ENCODE data around the gene F2RL2.

The F2RL2 gene

GRCh38 chr5:76637490-76637889, 14.3 kb upstream of the F2RL2 start:
- Histone ChIP-seq H3K9me3 (ENCODE audit: control insufficient read depth, insufficient read depth, low read depth, low read length) (no peaks in the 10 kb centered on the region), H3K36me3 (ENCODE audit: control insufficient read depth in 2 of 2, insufficient read depth in 1 of 2, low read length in 2 of 2) (no peaks in the 10 kb centered on the region), H3K4me3 (ENCODE audit: low read depth, low read length) (no peak overlapping the region), H3K4me1 (ENCODE audit: control insufficient read depth, insufficient read depth, low read length) (no peaks in the 10 kb centered on the region), H3K27ac (ENCODE audit: extremely low read depth, low read depth, low read length) (no peak overlapping the region)
- TF ChIP-seq ZBTB8A (tag by site-specific recombination; IDR thresholded peaks at IDR 0.05) = no peak
- TF ChIP-seq GLI2 (tag by site-specific recombination; IDR thresholded peaks at IDR 0.05; ENCODE audit: borderline replicate concordance, low read depth) = no peak
- no peak for TF ChIP-seq ZNF404 (tag by site-specific recombination; IDR thresholded peaks at IDR 0.05)
- TF ChIP-seq ZNF843 (tag by site-specific recombination; IDR thresholded peaks at IDR 0.05) = no peak
- no peak for TF ChIP-seq ZNF837 (tag by site-specific recombination; IDR thresholded peaks at IDR 0.05)
- TF ChIP-seq ZFP37 (tag by site-specific recombination; IDR thresholded peaks at IDR 0.05) = no peak
- no peak for TF ChIP-seq ZNF488 (tag by site-specific recombination; IDR thresholded peaks at IDR 0.05)
- TF ChIP-seq ZNF140 (tag by site-specific recombination; IDR thresholded peaks at IDR 0.05) = no peak
- TF ChIP-seq ZNF155 (tag by site-specific recombination; IDR thresholded peaks at IDR 0.05) = no peak
- TF ChIP-seq ZNF311 (tag by site-specific recombination; IDR thresholded peaks at IDR 0.05; ENCODE audit: borderline replicate concordance) = no peak
- POLR2A ChIA-PET = no interaction called here
- CTCF ChIA-PET = interaction anchor here (0.6 to 1.8 kb wide), 7 partner anchors 13 to 1799 kb away, joined by 3 to 9 read pairs (median 5); no protein-coding TSS in a partner anchor

DNA sequence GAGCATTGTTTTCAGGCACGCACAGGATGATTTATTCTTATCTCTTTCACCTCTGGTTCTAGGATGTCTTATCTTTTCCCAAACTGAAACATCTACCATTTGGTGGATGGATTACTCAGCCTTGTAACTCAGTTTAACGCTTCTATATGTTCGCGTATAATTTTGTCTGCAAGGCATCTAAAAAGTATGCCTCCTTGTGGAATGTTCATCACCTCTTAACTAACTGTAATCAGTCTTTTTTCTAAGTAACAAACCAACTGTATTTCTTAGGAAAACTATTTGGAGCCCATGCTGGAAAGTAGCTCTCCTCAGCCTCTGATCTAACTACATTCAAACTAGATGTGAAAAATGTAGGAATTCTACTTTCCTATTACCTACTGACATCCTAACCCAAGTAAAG, 11.5 kb upstream of the F2RL2 start:
- no peak for TF ChIP-seq REPIN1 (tag by site-specific recombination; IDR thresholded peaks at IDR 0.05; ENCODE audit: low read depth)
- TF ChIP-seq ZFP37 (tag by site-specific recombination; IDR thresholded peaks at IDR 0.05) = no peak
- TF ChIP-seq, protein P1, sequence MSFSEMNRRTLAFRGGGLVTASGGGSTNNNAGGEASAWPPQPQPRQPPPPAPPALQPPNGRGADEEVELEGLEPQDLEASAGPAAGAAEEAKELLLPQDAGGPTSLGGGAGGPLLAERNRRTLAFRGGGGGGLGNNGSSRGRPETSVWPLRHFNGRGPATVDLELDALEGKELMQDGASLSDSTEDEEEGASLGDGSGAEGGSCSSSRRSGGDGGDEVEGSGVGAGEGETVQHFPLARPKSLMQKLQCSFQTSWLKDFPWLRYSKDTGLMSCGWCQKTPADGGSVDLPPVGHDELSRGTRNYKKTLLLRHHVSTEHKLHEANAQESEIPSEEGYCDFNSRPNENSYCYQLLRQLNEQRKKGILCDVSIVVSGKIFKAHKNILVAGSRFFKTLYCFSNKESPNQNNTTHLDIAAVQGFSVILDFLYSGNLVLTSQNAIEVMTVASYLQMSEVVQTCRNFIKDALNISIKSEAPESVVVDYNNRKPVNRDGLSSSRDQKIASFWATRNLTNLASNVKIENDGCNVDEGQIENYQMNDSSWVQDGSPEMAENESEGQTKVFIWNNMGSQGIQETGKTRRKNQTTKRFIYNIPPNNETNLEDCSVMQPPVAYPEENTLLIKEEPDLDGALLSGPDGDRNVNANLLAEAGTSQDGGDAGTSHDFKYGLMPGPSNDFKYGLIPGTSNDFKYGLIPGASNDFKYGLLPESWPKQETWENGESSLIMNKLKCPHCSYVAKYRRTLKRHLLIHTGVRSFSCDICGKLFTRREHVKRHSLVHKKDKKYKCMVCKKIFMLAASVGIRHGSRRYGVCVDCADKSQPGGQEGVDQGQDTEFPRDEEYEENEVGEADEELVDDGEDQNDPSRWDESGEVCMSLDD (tag by site-specific recombination; IDR thresholded peaks at IDR 0.05) = no peak
- no peaks in the 10 kb centered on the region for H3K9me3 ChIP-seq (ENCODE audit: control insufficient read depth, insufficient read depth, low read depth, low read length)
- no peak overlapping the region for H3K27ac ChIP-seq (ENCODE audit: extremely low read depth, low read depth, low read length)
- ChIA-PET CTCF (interaction anchor here (0.6 to 1.4 kb wide), 6 partner anchors 16 to 1124 kb away, joined by 3 to 4 read pairs (median 3); no protein-coding TSS in a partner anchor), POLR2A (no interaction called here)
- no peaks in the 10 kb centered on the region for H3K4me1 ChIP-seq (ENCODE audit: control insufficient read depth, insufficient read depth, low read length)
- no peaks in the 10 kb centered on the region for H3K36me3 ChIP-seq (ENCODE audit: control insufficient read depth in 2 of 2, insufficient read depth in 1 of 2, low read length in 2 of 2)
- H3K4me3 ChIP-seq (ENCODE audit: low read depth, low read length) = no peak overlapping the region

- no peaks in the 10 kb centered on the region for H3K36me3 ChIP-seq (ENCODE audit: control insufficient read depth in 2 of 2, insufficient read depth in 1 of 2, low read length in 2 of 2)
- CTCF ChIA-PET = interaction anchor here (0.8 to 1.1 kb wide), 2 partner anchors 20 to 25 kb away, joined by 3 read pairs; no protein-coding TSS in a partner anchor
- no peaks in the 10 kb centered on the region for H3K9me3 ChIP-seq (ENCODE audit: control insufficient read depth, insufficient read depth, low read depth, low read length)
- no peak overlapping the region for H3K27ac ChIP-seq (ENCODE audit: extremely low read depth, low read depth, low read length)
- H3K4me1 ChIP-seq (ENCODE audit: control insufficient read depth, insufficient read depth, low read length) = no peaks in the 10 kb centered on the region
- POLR2A ChIA-PET = no interaction called here
- TF ChIP-seq KLF16 (tag by site-specific recombination; IDR thresholded peaks at IDR 0.05) (no peak), ZBTB44 (tag by site-specific recombination; IDR thresholded peaks at IDR 0.05) (no peak), ZNF600 (tag by site-specific recombination; IDR thresholded peaks at IDR 0.05) (no peak), SCRT1 (tag by site-specific recombination; IDR thresholded peaks at IDR 0.05; ENCODE audit: borderline replicate concordance) (no peak), ZNF280D (tag by site-specific recombination; IDR thresholded peaks at IDR 0.05) (no peak), ZBTB17 (tag by site-specific recombination; IDR thresholded peaks at IDR 0.05) (no peak), ZNF658 (tag by site-specific recombination; IDR thresholded peaks at IDR 0.05) (no peak), ZNF626 (tag by site-specific recombination; IDR thresholded peaks at IDR 0.05) (no peak), WT1 (tag by site-specific recombination; IDR thresholded peaks at IDR 0.05) (no peak), ZNF560 (tag by site-specific recombination; IDR thresholded peaks at IDR 0.05; ENCODE audit: borderline replicate concordance) (no peak)
- TF ChIP-seq, protein P2, sequence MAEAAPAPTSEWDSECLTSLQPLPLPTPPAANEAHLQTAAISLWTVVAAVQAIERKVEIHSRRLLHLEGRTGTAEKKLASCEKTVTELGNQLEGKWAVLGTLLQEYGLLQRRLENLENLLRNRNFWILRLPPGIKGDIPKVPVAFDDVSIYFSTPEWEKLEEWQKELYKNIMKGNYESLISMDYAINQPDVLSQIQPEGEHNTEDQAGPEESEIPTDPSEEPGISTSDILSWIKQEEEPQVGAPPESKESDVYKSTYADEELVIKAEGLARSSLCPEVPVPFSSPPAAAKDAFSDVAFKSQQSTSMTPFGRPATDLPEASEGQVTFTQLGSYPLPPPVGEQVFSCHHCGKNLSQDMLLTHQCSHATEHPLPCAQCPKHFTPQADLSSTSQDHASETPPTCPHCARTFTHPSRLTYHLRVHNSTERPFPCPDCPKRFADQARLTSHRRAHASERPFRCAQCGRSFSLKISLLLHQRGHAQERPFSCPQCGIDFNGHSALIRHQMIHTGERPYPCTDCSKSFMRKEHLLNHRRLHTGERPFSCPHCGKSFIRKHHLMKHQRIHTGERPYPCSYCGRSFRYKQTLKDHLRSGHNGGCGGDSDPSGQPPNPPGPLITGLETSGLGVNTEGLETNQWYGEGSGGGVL (tag by site-specific recombination; IDR thresholded peaks at IDR 0.05) = no peak
- H3K4me3 ChIP-seq (ENCODE audit: low read depth, low read length) = no peak overlapping the region
Observed at GRCh38 chr5:76626738-76627137, 3.5 kb upstream of the F2RL2 start.
